IMR-90 (cell line): ENCODE results near the gene CTIF. TPM values are rescaled to one million over a fixed set of nuclear protein-coding genes. Genes with fewer than 3 reads are reported as not detected.

ENCODE experiments used
- ATAC-seq: fragments of 200-7000 bp; cut with Tn5 transposase; 2 replicates; pipeline ENCODE4 v1.9.1; 2020; ENCODE audit warnings: low read depth, mild to moderate bottlenecking, moderate library complexity
- BruUV-seq: library from RNA; stranded (reverse); fragments of 400-500 nt; replicated peaks from 2 replicates; lab custom pipeline; 2021; lab: Mats Ljungman, UMichigan
- CTCF ChIA-PET: fragments of 300-600 bp; formaldehyde crosslinking; extraction: SDS; loops from one replicate; lab custom pipeline; 2021; ENCODE audit warnings: antibody characterized with exemption; lab: Yijun Ruan, JAX
- POLR2A ChIA-PET: fragments of 300-600 bp; sonication (Branson Sonifier 250); formaldehyde crosslinking; loops from one replicate; lab custom pipeline; 2022; ENCODE audit warnings: antibody characterized with exemption; ENCODE audit not compliant: unreplicated experiment; lab: Charles Lee
- DNase-seq: peaks from one replicate; pipeline ENCODE4 v3.0.0; 2013
- H2AFZ ChIP-seq: replicated peaks from 2 replicates; pipeline ENCODE3; 2013; ENCODE audit warnings: low read length, mild to moderate bottlenecking; ENCODE audit not compliant: poor library complexity
- H2AK5ac ChIP-seq: 2 replicates; pipeline ENCODE4 v1.6.1; 2013; ENCODE audit warnings: low read depth, low read length, inconsistent platforms
- H2AK9ac ChIP-seq: replicated peaks from 2 replicates; pipeline ENCODE3; 2013; ENCODE audit warnings: mild to moderate bottlenecking, low read depth, low read length, moderate library complexity; ENCODE audit not compliant: poor library complexity
- H2BK120ac ChIP-seq: 2 replicates; pipeline ENCODE4 v1.6.1; 2013; ENCODE audit warnings: low read depth, low read length, inconsistent platforms
- H2BK15ac ChIP-seq: 3 replicates; pipeline ENCODE4 v1.6.1; 2013; ENCODE audit warnings: low read depth, low read length, inconsistent platforms
- H2BK20ac ChIP-seq: 2 replicates; pipeline ENCODE4 v1.6.1; 2013; ENCODE audit warnings: low read depth, mild to moderate bottlenecking, inconsistent platforms, low read length, moderate library complexity
- H2BK5ac ChIP-seq: 2 replicates; pipeline ENCODE4 v1.6.1; 2013; ENCODE audit warnings: mild to moderate bottlenecking, low read depth, low read length, inconsistent platforms; ENCODE audit not compliant: poor library complexity, severe bottlenecking
- H3K14ac ChIP-seq: replicated peaks from 2 replicates; pipeline ENCODE4 v1.6.1; 2013; ENCODE audit warnings: low read depth, low read length, inconsistent platforms
- H3K18ac ChIP-seq: 2 replicates; pipeline ENCODE4 v1.6.1; 2013; ENCODE audit warnings: low read depth, low read length, control low read depth
- H3K23ac ChIP-seq: 2 replicates; pipeline ENCODE4 v1.6.1; 2013; ENCODE audit warnings: low read depth, low read length, inconsistent platforms
- H3K27ac ChIP-seq: 2 replicates; pipeline ENCODE4 v1.5.1; 2013; ENCODE audit warnings: mild to moderate bottlenecking, control low read depth, low read length; ENCODE audit not compliant: insufficient read depth
- H3K27me3 ChIP-seq: 2 replicates; pipeline ENCODE4 v1.6.1; 2013; ENCODE audit warnings: low read length; ENCODE audit not compliant: control insufficient read depth, insufficient read depth
- H3K36me3 ChIP-seq: 2 replicates; pipeline ENCODE4 v1.6.1; 2013; ENCODE audit warnings: low read length, mixed read lengths; ENCODE audit not compliant: control insufficient read depth, insufficient read depth
- H3K4ac ChIP-seq: 2 replicates; pipeline ENCODE4 v1.6.1; 2013; ENCODE audit warnings: low read depth, low read length, inconsistent platforms
- H3K4me1 ChIP-seq: 2 replicates; pipeline ENCODE4 v1.6.1; 2013; ENCODE audit warnings: low read length, mixed read lengths; ENCODE audit not compliant: control insufficient read depth, insufficient read depth
- H3K4me2 ChIP-seq: 2 replicates; pipeline ENCODE4 v1.6.1; 2013; ENCODE audit warnings: low read depth, mild to moderate bottlenecking, control low read depth, low read length, moderate library complexity
- H3K4me3 ChIP-seq: 2 replicates; pipeline ENCODE4 v1.5.1; 2013; ENCODE audit warnings: low read depth, mild to moderate bottlenecking, control low read depth, low read length, moderate library complexity; ENCODE audit not compliant: insufficient read depth
- H3K56ac ChIP-seq: 2 replicates; pipeline ENCODE4 v1.6.1; 2013; ENCODE audit warnings: low read length, inconsistent platforms; ENCODE audit not compliant: insufficient read depth; ENCODE audit errors: extremely low read depth
- H3K79me1 ChIP-seq, 2 experiments: 2 replicates each; pipeline ENCODE4 v1.6.1; 2013; ENCODE audit warnings: low read length in 2 of 2, inconsistent platforms in 1 of 2, low read depth in 1 of 2
- H3K9ac ChIP-seq: 2 replicates; pipeline ENCODE4 v1.6.1; 2013; ENCODE audit warnings: low read depth, low read length, control low read depth
- H3K9me1 ChIP-seq: 2 replicates; pipeline ENCODE4 v1.6.1; 2013; ENCODE audit warnings: low read length, inconsistent platforms; ENCODE audit not compliant: insufficient read depth
- H3K9me3 ChIP-seq: 2 replicates; pipeline ENCODE4 v1.6.1; 2013; ENCODE audit warnings: low read length; ENCODE audit not compliant: control insufficient read depth, insufficient read depth
- H4K20me1 ChIP-seq: 2 replicates; pipeline ENCODE4 v1.6.1; 2013; ENCODE audit warnings: low read length, inconsistent platforms; ENCODE audit not compliant: insufficient read depth
- H4K5ac ChIP-seq: 2 replicates; pipeline ENCODE4 v1.6.1; 2013; ENCODE audit warnings: mild to moderate bottlenecking, low read depth, low read length, control low read depth
- H4K8ac ChIP-seq, 2 experiments: 2 replicates each; pipeline ENCODE4 v1.6.1; 2013; ENCODE audit warnings: low read depth in 2 of 2, low read length in 2 of 2, control low read depth in 1 of 2, inconsistent platforms in 1 of 2
- H4K91ac ChIP-seq: 2 replicates; pipeline ENCODE4 v1.6.1; 2013; ENCODE audit warnings: low read depth, low read length, inconsistent platforms; ENCODE audit not compliant: insufficient read depth
- CEBPB ChIP-seq: IDR thresholded peaks from 2 replicates; pipeline ENCODE4 v1.6.1; 2012; ENCODE audit warnings: low read depth, low read length, improper control_type of control experiment
- FOS ChIP-seq: fragments of 150-350 bp; IDR thresholded peaks from 2 replicates; pipeline ENCODE4 v1.6.1; 2016; ENCODE audit warnings: low read depth, low read length
- RFX5 ChIP-seq: IDR thresholded peaks from 2 replicates; pipeline ENCODE4 v1.8.0; 2012; ENCODE audit warnings: low read depth, mild to moderate bottlenecking, low read length, moderate library complexity
- WGBS, 2 experiments: methylation state at CpG; one replicate each; pipeline versions ENCODE4 v1.1.5 to v1.1.7; 2013; ENCODE audit warnings: missing lambda C conversion rate in 2 of 2; ENCODE audit not compliant: insufficient read length in 1 of 2; ENCODE audit errors: extremely low coverage in 2 of 2; 5-methylcytosine and 5-hydroxymethylcytosine counted together
- dilution Hi-C: fragments of 300-500 bp; cut with HindIII; formaldehyde crosslinking; loops from one replicate; pipeline ENCODE4 v1.14.3; 2018; ENCODE audit warnings: low sequenced_read_pairs; ENCODE audit not compliant: unreplicated experiment
- in situ Hi-C: fragments of 300-500 bp; cut with MboI; formaldehyde crosslinking; loops from 3 replicates; pipeline ENCODE4 v1.14.3; 2019; ENCODE audit warnings: low sequenced_read_pairs, inconsistent platforms, mixed read lengths
- intact Hi-C: fragments of 100-400 bp; cut with micrococcal nuclease; formaldehyde crosslinking; loops from 2 replicates; pipeline ENCODE4 v1.10.0; 2022
- polyA plus RNA-seq, 3 experiments: library from polyadenylated mRNA; depleted of rRNA; stranded (reverse); fragments of >200 nt; gene quantifications; 2 replicates each; pipeline ENCODE4 v1.2.3, GENCODE V29; 2012; ENCODE audit warnings: low replicate concordance in 1 of 3
- total RNA-seq: library from RNA; depleted of rRNA; stranded (reverse); fragments of >200 nt; gene quantifications from 2 replicates; pipeline ENCODE4 v1.2.3, GENCODE V29; 2012

The CTIF gene
- total and polyA plus RNA-seq, 2 of the 4 experiments (the other 2 are of a cell fraction), result 25.1 to 57.0 TPM

DNA sequence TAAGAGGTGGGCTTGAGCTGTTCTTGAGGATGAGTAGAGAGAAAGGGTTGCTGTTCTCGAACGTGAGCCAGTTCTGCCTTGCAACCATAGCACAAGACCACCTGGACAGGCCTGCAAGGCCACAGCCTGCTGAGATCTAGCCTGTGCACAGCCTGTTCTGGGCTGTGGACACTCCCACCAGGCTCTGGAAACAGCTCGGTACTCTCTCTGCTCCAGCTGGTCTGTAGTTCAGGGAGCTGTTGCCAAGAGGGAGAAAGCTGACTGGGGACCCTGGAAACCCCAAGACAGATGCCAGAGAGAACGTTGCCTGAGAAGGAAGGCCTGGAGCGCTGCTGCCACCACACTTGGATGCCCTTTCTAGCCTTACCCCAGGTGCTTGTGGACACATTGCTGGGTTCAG is 69.8 kb downstream of the CTIF start:
- Histone ChIP-seq H4K91ac (no peak overlapping the region), H3K18ac (no peak overlapping the region), H2AK5ac (peak overlapping the region; percentile 39; the same call in 1 of the 2 replicates), H3K27me3 (no peaks in the 10 kb centered on the region), H3K4ac (no peak overlapping the region), H3K9ac (no peak overlapping the region), H3K23ac (no peak overlapping the region), H2AK9ac (no peak overlapping the region), H3K79me1 (peaks cover 63 to 97% of the 10 kb centered on the region in 2 experiments), H3K4me2 (no peak overlapping the region), H2BK5ac (no peak overlapping the region), H4K20me1 (peaks cover 91% of the 10 kb centered on the region), H4K5ac (no peak overlapping the region), H3K9me1 (peaks cover 71% of the 10 kb centered on the region), H4K8ac (no peak overlapping the region), H3K4me1 (peaks cover 26% of the 10 kb centered on the region), H2BK15ac (no peak overlapping the region), H2AFZ (no peak overlapping the region), H3K9me3 (no peaks in the 10 kb centered on the region), H2BK120ac (no peak overlapping the region), H2BK20ac (no peak overlapping the region; the same call in 1 of the 2 replicates), H3K56ac (no peak overlapping the region), H3K27ac (no peak overlapping the region), H3K36me3 (no peaks in the 10 kb centered on the region), H3K14ac (no peak overlapping the region), H3K4me3 (no peak overlapping the region)
- in situ Hi-C loops (no loop called here), intact Hi-C loops (loop anchor here (10.0 kb wide), 1 partner anchor 56 kb away; no protein-coding TSS in a partner anchor), dilution Hi-C loops (no loop called here)
- DNase-seq, result no peak
- WGBS, 2 experiments, result no CpG with 5 or more reads among the region's 5 CpGs
- ChIA-PET CTCF (interaction anchor here (0.6 kb wide), 1 partner anchor 42 kb away, joined by 4 read pairs; no protein-coding TSS in a partner anchor), POLR2A (no interaction called here)
- no peak for ATAC-seq
- TF ChIP-seq CEBPB (no peak), FOS (no peak), RFX5 (no peak)
- BruUV-seq, result no TSS peak
